Hepatocyte (in vitro differentiated cells): ENCODE results near the gene SEMA4C. TPM values are rescaled to one million over a fixed set of nuclear protein-coding genes. Genes with fewer than 3 reads are reported as not detected.
A peak's percentile ranks its signal among the peaks of the same experiment; 100 is the strongest.

Source experiments
- DNase-seq: peaks from one replicate; pipeline ENCODE4 v3.0.0-alpha.2; 2016; ENCODE audit warnings: low spot score
- H2AFZ ChIP-seq: fragments of 200-600 bp; sonication (generic); 2 replicates; pipeline ENCODE4 v1.6.0; 2016; ENCODE audit warnings: antibody characterized with exemption, mild to moderate bottlenecking
- H3K27ac ChIP-seq: fragments of 200-600 bp; sonication (generic); 2 replicates; pipeline ENCODE4 v1.5.1; 2016; ENCODE audit warnings: mild to moderate bottlenecking
- H3K27me3 ChIP-seq: fragments of 200-600 bp; sonication (generic); 2 replicates; pipeline ENCODE4 v1.6.1; 2016
- H3K36me3 ChIP-seq: fragments of 200-600 bp; sonication (generic); replicated peaks from 2 replicates; pipeline ENCODE4 v1.5.1; 2016; ENCODE audit warnings: low read depth; ENCODE audit not compliant: insufficient read depth
- H3K4me1 ChIP-seq: fragments of 200-600 bp; sonication (generic); 2 replicates; pipeline ENCODE4 v1.5.1; 2016; ENCODE audit warnings: mild to moderate bottlenecking, moderate library complexity; ENCODE audit not compliant: insufficient read depth
- H3K4me2 ChIP-seq: fragments of 200-600 bp; sonication (generic); 2 replicates; pipeline ENCODE4 v1.6.0; 2016
- H3K4me3 ChIP-seq: fragments of 200-600 bp; sonication (generic); 2 replicates; pipeline ENCODE4 v1.5.1; 2016; ENCODE audit warnings: mild to moderate bottlenecking
- H3K79me2 ChIP-seq: fragments of 200-600 bp; sonication (generic); 2 replicates; pipeline ENCODE4 v1.6.0; 2017; ENCODE audit warnings: mild to moderate bottlenecking
- H3K9me2 ChIP-seq: fragments of 200-600 bp; sonication (generic); replicated peaks from 2 replicates; pipeline ENCODE4 v1.6.0; 2017; ENCODE audit warnings: mild to moderate bottlenecking; ENCODE audit not compliant: insufficient read depth
- H3K9me3 ChIP-seq: fragments of 200-600 bp; sonication (generic); 2 replicates; pipeline ENCODE4 v1.5.1; 2016; ENCODE audit warnings: low read depth, mild to moderate bottlenecking
- H4K20me1 ChIP-seq: fragments of 200-600 bp; sonication (generic); 2 replicates; pipeline ENCODE4 v1.6.0; 2016; ENCODE audit warnings: mild to moderate bottlenecking; ENCODE audit not compliant: insufficient read depth, poor library complexity, severe bottlenecking
- EZH2 ChIP-seq: fragments of 200-600 bp; sonication (generic); IDR thresholded peaks from 2 replicates; pipeline ENCODE4 v1.6.1; 2016; ENCODE audit warnings: antibody characterized with exemption, mild to moderate bottlenecking, borderline replicate concordance
- EZH2phosphoT487 ChIP-seq: fragments of 200-600 bp; sonication (generic); IDR thresholded peaks from one replicate; pipeline ENCODE4 v1.6.1; 2018; ENCODE audit warnings: antibody characterized with exemption, mild to moderate bottlenecking, low read depth, moderate library complexity; ENCODE audit not compliant: unreplicated experiment, severe bottlenecking
- WGBS: methylation state at CpG from one replicate; pipeline ENCODE4 v1.1.6; 2016; ENCODE audit warnings: low lambda C conversion rate; ENCODE audit errors: missing lambda C conversion rate; 5-methylcytosine and 5-hydroxymethylcytosine counted together
- polyA plus RNA-seq: library from polyadenylated mRNA; unstranded; fragments of >200 nt; fragmentation: Nextera tagmentation; extraction: Ambion mirVana; gene quantifications from 2 replicates; pipeline ENCODE4 v1.2.1, GENCODE V29; 2016
- total RNA-seq: library from RNA; depleted of rRNA; stranded (reverse); fragments of >200 nt; gene quantifications from 2 replicates; pipeline ENCODE4 v1.2.3, GENCODE V29; 2014
- TF ChIP-seq, protein P1 (sequence below): fragments of 200-600 bp; sonication (generic); IDR thresholded peaks from 2 replicates; pipeline ENCODE4 v1.5.1; 2016; ENCODE audit warnings: antibody characterized with exemption, mild to moderate bottlenecking; ENCODE audit not compliant: poor library complexity

Gene SEMA4C
- total and polyA plus RNA-seq, 2 experiments from 2014 or later = 28.6 to 37.5 TPM

- no peak for DNase-seq
- peaks cover 24% of the 10 kb centered on the region for H3K4me1 ChIP-seq
- H3K4me3 ChIP-seq = no peak overlapping the region
- WGBS = 71% methylated on average over 6 of the region's 6 CpGs
- H4K20me1 ChIP-seq = no peaks in the 10 kb centered on the region
- H2AFZ ChIP-seq = no peak overlapping the region
- TF ChIP-seq EZH2phosphoT487 = no peak
- no peak for TF ChIP-seq EZH2
- TF ChIP-seq, protein P1, sequence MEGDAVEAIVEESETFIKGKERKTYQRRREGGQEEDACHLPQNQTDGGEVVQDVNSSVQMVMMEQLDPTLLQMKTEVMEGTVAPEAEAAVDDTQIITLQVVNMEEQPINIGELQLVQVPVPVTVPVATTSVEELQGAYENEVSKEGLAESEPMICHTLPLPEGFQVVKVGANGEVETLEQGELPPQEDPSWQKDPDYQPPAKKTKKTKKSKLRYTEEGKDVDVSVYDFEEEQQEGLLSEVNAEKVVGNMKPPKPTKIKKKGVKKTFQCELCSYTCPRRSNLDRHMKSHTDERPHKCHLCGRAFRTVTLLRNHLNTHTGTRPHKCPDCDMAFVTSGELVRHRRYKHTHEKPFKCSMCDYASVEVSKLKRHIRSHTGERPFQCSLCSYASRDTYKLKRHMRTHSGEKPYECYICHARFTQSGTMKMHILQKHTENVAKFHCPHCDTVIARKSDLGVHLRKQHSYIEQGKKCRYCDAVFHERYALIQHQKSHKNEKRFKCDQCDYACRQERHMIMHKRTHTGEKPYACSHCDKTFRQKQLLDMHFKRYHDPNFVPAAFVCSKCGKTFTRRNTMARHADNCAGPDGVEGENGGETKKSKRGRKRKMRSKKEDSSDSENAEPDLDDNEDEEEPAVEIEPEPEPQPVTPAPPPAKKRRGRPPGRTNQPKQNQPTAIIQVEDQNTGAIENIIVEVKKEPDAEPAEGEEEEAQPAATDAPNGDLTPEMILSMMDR = no peak
- H3K36me3 ChIP-seq = no peaks in the 10 kb centered on the region
- H3K27me3 ChIP-seq = no peaks in the 10 kb centered on the region
- H3K9me3 ChIP-seq = no peaks in the 10 kb centered on the region
- H3K27ac ChIP-seq = no peak overlapping the region
- no peaks in the 10 kb centered on the region for H3K79me2 ChIP-seq
- H3K4me2 ChIP-seq = no peak overlapping the region
- H3K9me2 ChIP-seq = no peaks in the 10 kb centered on the region
Measured at GRCh38 chr2:96909611-96910021, 39.7 kb upstream of the SEMA4C start.

- Histone ChIP-seq H3K4me1 (peaks cover 24% of the 10 kb centered on the region), H3K79me2 (no peaks in the 10 kb centered on the region), H3K4me3 (no peak overlapping the region), H3K9me2 (no peaks in the 10 kb centered on the region), H3K36me3 (no peaks in the 10 kb centered on the region), H3K9me3 (no peaks in the 10 kb centered on the region), H3K4me2 (peak overlapping the region; percentile 59), H3K27me3 (no peaks in the 10 kb centered on the region), H3K27ac (peak overlapping the region; percentile 98), H2AFZ (peak overlapping the region; percentile 83), H4K20me1 (no peaks in the 10 kb centered on the region)
- WGBS = 45% methylated on average over 21 of the region's 21 CpGs
- DNase-seq = peak; percentile 73
- TF ChIP-seq, protein P1 = no peak
- TF ChIP-seq EZH2 (no peak), EZH2phosphoT487 (no peak)
Measured at GRCh38 chr2:96907115-96908041, 37.5 kb upstream of the SEMA4C start.

GRCh38 chr2:96906729-96907114, 36.8 kb upstream of the SEMA4C start:
- Histone ChIP-seq H3K4me1 (peaks cover 24% of the 10 kb centered on the region), H3K9me3 (no peaks in the 10 kb centered on the region), H3K4me2 (peak overlapping the region; percentile 59), H3K9me2 (no peaks in the 10 kb centered on the region), H3K27me3 (no peaks in the 10 kb centered on the region), H3K79me2 (no peaks in the 10 kb centered on the region), H3K27ac (peak overlapping the region; percentile 98), H2AFZ (peak overlapping the region; percentile 83), H4K20me1 (no peaks in the 10 kb centered on the region), H3K4me3 (no peak overlapping the region), H3K36me3 (no peaks in the 10 kb centered on the region)
- WGBS = 43% methylated on average over 13 of the region's 13 CpGs
- peak; percentile 57 for DNase-seq
- TF ChIP-seq, protein P1 = no peak
- TF ChIP-seq EZH2phosphoT487 (no peak), EZH2 (no peak)
